ENCODE data around the gene F10. TPM values are rescaled to one million over a fixed set of nuclear protein-coding genes. Genes with fewer than 3 reads are reported as not detected.

F10 gene
- total RNA-seq, 3 donors from 2014 or later (not counting 1 experiment from before 2014, with no cell fraction given): not detected

GRCh38 chr13:113140677-113141600, 18.3 kb downstream of the F10 start:
- no peak for ATAC-seq
- Histone ChIP-seq H3K9me3 (ENCODE audit: control insufficient read depth, insufficient read depth, low read length) (no peaks in the 10 kb centered on the region), H3K4me1 (ENCODE audit: control insufficient read depth, insufficient read depth, low read length) (no peaks in the 10 kb centered on the region), H3K27ac (ENCODE audit: low read length) (no peak overlapping the region), H3K4me3 (ENCODE audit: low read length) (no peak overlapping the region), H3K36me3 (ENCODE audit: control insufficient read depth, insufficient read depth, low read length) (no peaks in the 10 kb centered on the region), H3K27me3 (ENCODE audit: control insufficient read depth, insufficient read depth, low read length) (no peaks in the 10 kb centered on the region)
- no peak overlapping the region for H3K27ac Mint-ChIP-seq
- no peak for DNase-seq
- 93% methylated on average over 26 of the region's 26 CpGs for WGBS (ENCODE audit: insufficient coverage)
- no peaks in the 10 kb centered on the region for H3K36me3 Mint-ChIP-seq
- no peaks in the 10 kb centered on the region for H3K4me1 Mint-ChIP-seq
- no peaks in the 10 kb centered on the region for H3K9me3 Mint-ChIP-seq
- no peak for TF ChIP-seq CTCF (IDR thresholded peaks at IDR 0.05)
- intact Hi-C loops (cut with micrococcal nuclease): no loop called here
- H3K4me3 Mint-ChIP-seq: no peak overlapping the region
- peaks cover 0 to 5% of the 10 kb centered on the region in 2 donors for H3K27me3 Mint-ChIP-seq (ENCODE audit: low read depth in 2 of 2)

GRCh38 chr13:113141601-113141970, 19.0 kb downstream of the F10 start:
- Histone ChIP-seq H3K4me1 (ENCODE audit: control insufficient read depth, insufficient read depth, low read length) (no peaks in the 10 kb centered on the region), H3K36me3 (ENCODE audit: control insufficient read depth, insufficient read depth, low read length) (no peaks in the 10 kb centered on the region), H3K4me3 (ENCODE audit: low read length) (no peak overlapping the region), H3K27me3 (ENCODE audit: control insufficient read depth, insufficient read depth, low read length) (no peaks in the 10 kb centered on the region), H3K9me3 (ENCODE audit: control insufficient read depth, insufficient read depth, low read length) (no peaks in the 10 kb centered on the region), H3K27ac (ENCODE audit: low read length) (no peak overlapping the region)
- TF ChIP-seq CTCF (IDR thresholded peaks at IDR 0.05): no peak
- DNase-seq (no peak), ATAC-seq (no peak)
- Mint-ChIP-seq H3K9me3 (no peaks in the 10 kb centered on the region), H3K36me3 (no peaks in the 10 kb centered on the region), H3K27me3 (ENCODE audit: low read depth in 2 of 2) (peaks cover 0 to 5% of the 10 kb centered on the region in 2 donors), H3K27ac (no peak overlapping the region), H3K4me3 (no peak overlapping the region), H3K4me1 (no peaks in the 10 kb centered on the region)
- WGBS (ENCODE audit: insufficient coverage): 92% methylated on average over 18 of the region's 18 CpGs
- intact Hi-C loops (cut with micrococcal nuclease): no loop called here

GRCh38 chr13:113142876-113143275, 20.3 kb downstream of the F10 start:
- Histone ChIP-seq H3K4me1 (ENCODE audit: control insufficient read depth, insufficient read depth, low read length) (no peaks in the 10 kb centered on the region), H3K27ac (ENCODE audit: low read length) (no peak overlapping the region), H3K9me3 (ENCODE audit: control insufficient read depth, insufficient read depth, low read length) (no peaks in the 10 kb centered on the region), H3K4me3 (ENCODE audit: low read length) (no peak overlapping the region), H3K36me3 (ENCODE audit: control insufficient read depth, insufficient read depth, low read length) (no peaks in the 10 kb centered on the region), H3K27me3 (ENCODE audit: control insufficient read depth, insufficient read depth, low read length) (no peaks in the 10 kb centered on the region)
- intact Hi-C loops (cut with micrococcal nuclease): no loop called here
- H3K9me3 Mint-ChIP-seq: no peaks in the 10 kb centered on the region
- no peak for DNase-seq
- WGBS (ENCODE audit: insufficient coverage): 90% methylated on average over 7 of the region's 7 CpGs
- no peak overlapping the region for H3K4me3 Mint-ChIP-seq
- no peaks in the 10 kb centered on the region for H3K4me1 Mint-ChIP-seq
- peaks cover 0 to 12% of the 10 kb centered on the region in 2 donors for H3K27me3 Mint-ChIP-seq (ENCODE audit: low read depth in 2 of 2)
- H3K36me3 Mint-ChIP-seq: no peaks in the 10 kb centered on the region
- no peak for TF ChIP-seq CTCF (IDR thresholded peaks at IDR 0.05)
- no peak for ATAC-seq
- no peak overlapping the region for H3K27ac Mint-ChIP-seq
